Measurements from ENCODE around the gene RUNX2.
"Not testable (repeated sequence)": the region's sequence is repeated elsewhere in the genome, so short reads cannot be mapped to it uniquely, and the experiment has no call there.

The RUNX2 gene

GRCh38 chr6:45327956-45328522, at the start of gene RUNX2:
Gene RUNX2, plus strand, starts transcription at chr6:45328330. Its CDS starts 397 bp downstream, at chr6:45328727.
- H3K9me3 Mint-ChIP-seq: no peaks in the 10 kb centered on the region
- H3K27me3 Mint-ChIP-seq (ENCODE audit: low read depth): no peaks in the 10 kb centered on the region
- peaks cover 3% of the 10 kb centered on the region for H3K36me3 Mint-ChIP-seq (ENCODE audit: low read depth)
- peaks cover 46% of the 10 kb centered on the region for H3K4me1 Mint-ChIP-seq (ENCODE audit: low read depth)
- no peak for DNase-seq (ENCODE audit: low spot score)
- peak within 1 kb of the TSS; percentile 70 for H3K4me3 Mint-ChIP-seq
- peak within 1 kb of the TSS; percentile 67 for H3K27ac Mint-ChIP-seq

DNA sequence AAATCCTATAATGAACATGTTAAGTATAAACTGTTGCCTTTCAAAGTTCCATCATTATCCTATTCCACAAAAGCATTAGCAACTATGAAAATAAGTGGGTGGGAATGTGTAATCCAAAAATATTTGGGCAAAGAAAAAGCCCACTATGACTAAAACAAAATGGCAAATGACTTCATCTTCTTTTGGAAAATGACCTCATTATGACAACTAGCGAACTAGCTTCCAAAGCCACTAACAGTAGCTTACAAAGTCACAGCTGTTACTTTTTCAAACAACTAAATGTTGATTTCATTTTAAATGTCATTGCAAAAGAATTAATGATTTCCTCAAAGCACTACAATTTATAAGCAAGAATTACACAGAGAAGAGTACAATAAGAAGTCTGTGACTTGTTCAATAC, 49.8 kb upstream of the RUNX2 start:
- no peak overlapping the region for H3K4me3 Mint-ChIP-seq
- H3K36me3 Mint-ChIP-seq (ENCODE audit: low read depth): peaks cover 38% of the 10 kb centered on the region
- H3K27me3 Mint-ChIP-seq (ENCODE audit: low read depth): no peaks in the 10 kb centered on the region
- DNase-seq (ENCODE audit: low spot score): no peak
- peaks cover 4% of the 10 kb centered on the region for H3K4me1 Mint-ChIP-seq (ENCODE audit: low read depth)
- H3K9me3 Mint-ChIP-seq: peaks cover 40% of the 10 kb centered on the region
- H3K27ac Mint-ChIP-seq: no peak overlapping the region

- H3K36me3 Mint-ChIP-seq (ENCODE audit: low read depth): peaks cover 36% of the 10 kb centered on the region
Measured at GRCh38 chr6:45286707-45287106, 41.4 kb upstream of the RUNX2 start.

DNA sequence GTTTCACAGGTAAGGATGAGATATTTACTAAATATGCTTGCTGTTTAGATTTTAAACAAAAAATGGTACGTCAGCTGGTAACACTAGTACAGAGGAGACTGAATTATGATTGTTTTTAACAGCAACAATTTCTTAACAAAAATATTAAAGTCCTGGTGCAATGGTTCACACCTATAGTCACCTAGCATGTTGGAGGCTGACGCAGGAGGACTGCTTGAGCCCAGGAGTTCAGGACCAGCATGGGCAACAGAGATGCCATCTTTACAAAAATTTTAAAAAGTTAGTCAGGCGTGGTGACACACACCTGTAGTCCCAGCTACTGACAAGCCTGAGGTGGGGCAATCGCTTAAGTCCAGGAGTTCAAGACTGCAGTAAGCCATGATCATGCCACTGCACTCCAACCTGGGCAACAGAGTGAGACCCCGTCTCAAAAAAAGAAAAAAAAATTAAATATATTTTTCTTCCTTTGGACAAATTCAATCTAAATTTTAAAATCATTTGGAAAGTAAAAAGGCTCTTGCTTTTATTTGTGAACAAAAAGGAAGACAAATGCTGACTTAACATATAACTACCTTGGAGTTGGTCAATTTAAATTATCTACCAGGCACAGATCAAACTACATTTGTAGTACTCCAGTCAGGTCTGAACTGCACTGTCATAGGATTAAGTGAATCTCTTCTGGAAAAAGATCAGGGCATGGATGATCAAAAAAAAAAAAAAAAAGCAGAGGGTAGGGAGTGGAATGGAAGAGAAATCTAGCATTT, 38.2 kb upstream of the RUNX2 start:
- peaks cover 32% of the 10 kb centered on the region for H3K36me3 Mint-ChIP-seq (ENCODE audit: low read depth)
- no peaks in the 10 kb centered on the region for H3K27me3 Mint-ChIP-seq (ENCODE audit: low read depth)
- H3K9me3 Mint-ChIP-seq: peaks cover 34% of the 10 kb centered on the region
- peaks cover 33% of the 10 kb centered on the region for H3K4me1 Mint-ChIP-seq (ENCODE audit: low read depth)
- no peak overlapping the region for H3K27ac Mint-ChIP-seq
- DNase-seq (ENCODE audit: low spot score): no peak
- no peak overlapping the region for H3K4me3 Mint-ChIP-seq

More at GRCh38 chr6:45286707-45287106, 41.4 kb upstream of the RUNX2 start:
- not testable (repeated sequence) for H3K4me1 Mint-ChIP-seq (ENCODE audit: low read depth); H3K27me3 Mint-ChIP-seq (ENCODE audit: low read depth); H3K4me3 Mint-ChIP-seq; DNase-seq (ENCODE audit: low spot score); H3K27ac Mint-ChIP-seq
- H3K9me3 Mint-ChIP-seq: peaks cover 35% of the 10 kb centered on the region

- Mint-ChIP-seq H3K4me3 (peak overlapping the region; percentile 71), H3K36me3 (ENCODE audit: low read depth) (peaks cover 25% of the 10 kb centered on the region), H3K27ac (peak overlapping the region; percentile 79), H3K4me1 (ENCODE audit: low read depth) (peaks cover 43% of the 10 kb centered on the region), H3K27me3 (ENCODE audit: low read depth) (no peaks in the 10 kb centered on the region), H3K9me3 (peaks cover 35% of the 10 kb centered on the region)
- DNase-seq (ENCODE audit: low spot score): no peak
Measured at GRCh38 chr6:45293306-45293705, 34.8 kb upstream of the RUNX2 start.

DNA sequence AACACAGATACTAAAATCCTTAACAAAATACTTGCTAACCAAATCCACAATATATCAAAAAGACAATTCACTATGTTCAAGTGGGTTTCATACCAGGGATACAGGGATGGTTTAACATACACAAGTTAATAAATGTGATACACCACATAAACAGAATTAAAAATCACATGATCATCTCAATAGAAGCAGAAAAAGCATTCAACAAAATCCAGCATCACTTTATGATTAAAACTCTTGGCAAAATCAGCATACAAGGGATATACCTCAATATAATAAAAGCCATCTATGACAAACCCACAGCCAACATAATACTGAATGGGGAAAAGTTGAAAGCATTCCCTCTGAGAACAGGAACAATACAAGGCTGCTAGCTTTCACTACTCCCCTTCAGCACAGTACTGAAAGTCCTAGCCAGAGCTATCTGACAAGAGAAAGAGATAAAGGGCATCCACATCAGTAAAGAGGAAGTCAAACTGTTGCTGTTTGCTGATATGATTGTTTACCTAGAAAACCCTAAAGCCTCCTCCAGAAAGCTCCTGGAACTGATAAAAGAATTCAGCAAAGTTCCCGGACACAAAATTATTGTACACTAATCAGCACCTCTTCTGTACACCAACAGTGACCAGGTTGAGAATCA, 33.9 kb upstream of the RUNX2 start:
- peak; percentile 13 for DNase-seq (ENCODE audit: low spot score)
- peak overlapping the region; percentile 79 for H3K27ac Mint-ChIP-seq

DNA sequence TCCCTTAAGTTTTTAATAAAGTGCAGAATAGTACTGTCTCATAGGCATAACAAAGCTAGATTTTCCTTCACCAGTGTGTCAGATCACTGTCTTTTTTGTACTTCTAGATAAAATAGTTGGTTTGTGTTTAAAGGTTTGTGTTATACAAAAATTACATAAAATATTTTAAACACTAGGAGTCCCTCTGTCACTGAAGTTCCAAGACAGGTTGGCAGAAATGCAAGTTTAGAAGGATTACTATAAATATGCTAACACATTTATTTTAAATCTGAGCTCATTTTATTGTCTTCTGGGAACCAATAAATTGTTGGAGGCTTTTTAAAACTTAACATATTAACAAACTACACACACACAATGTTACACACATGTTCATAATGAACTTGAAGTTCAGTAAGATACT, 30.8 kb upstream of the RUNX2 start:
- Mint-ChIP-seq H3K36me3 (ENCODE audit: low read depth) (peaks cover 17% of the 10 kb centered on the region), H3K27me3 (ENCODE audit: low read depth) (no peaks in the 10 kb centered on the region), H3K4me3 (no peak overlapping the region), H3K27ac (no peak overlapping the region), H3K4me1 (ENCODE audit: low read depth) (peaks cover 48% of the 10 kb centered on the region), H3K9me3 (peaks cover 21% of the 10 kb centered on the region)
- DNase-seq (ENCODE audit: low spot score): no peak

More for the DNA sequence above, 33.9 kb upstream of the RUNX2 start:
- H3K4me1 Mint-ChIP-seq (ENCODE audit: low read depth): peaks cover 43% of the 10 kb centered on the region
- H3K9me3 Mint-ChIP-seq: peaks cover 35% of the 10 kb centered on the region
- not testable (repeated sequence) for H3K27me3 Mint-ChIP-seq (ENCODE audit: low read depth)
- H3K36me3 Mint-ChIP-seq (ENCODE audit: low read depth): peaks cover 27% of the 10 kb centered on the region
- peak overlapping the region; percentile 71 for H3K4me3 Mint-ChIP-seq

DNA sequence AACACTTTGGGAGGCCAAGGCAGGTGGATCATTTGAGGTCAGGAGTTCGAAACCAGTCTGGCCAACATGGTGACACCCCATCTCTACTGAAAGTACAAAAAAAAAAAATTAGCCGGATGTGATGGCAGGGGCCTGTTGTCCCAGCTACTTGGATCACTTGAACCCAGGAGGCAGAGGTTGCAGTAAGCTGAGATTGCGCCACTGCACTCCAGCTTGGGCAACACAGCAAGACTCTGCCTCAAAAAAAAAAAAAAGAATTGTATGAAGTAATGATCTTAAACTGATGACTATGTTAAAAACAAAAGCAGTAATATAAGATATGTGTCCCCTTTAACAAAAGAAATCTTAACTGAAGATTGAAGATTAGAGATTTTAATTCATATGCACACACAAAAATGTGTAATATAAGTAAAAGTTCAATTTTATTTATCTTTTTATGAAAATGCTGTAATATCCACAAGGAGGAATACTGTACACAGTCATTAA, 29.0 kb upstream of the RUNX2 start:
- no peak for DNase-seq (ENCODE audit: low spot score)
- no peak overlapping the region for H3K4me3 Mint-ChIP-seq
- no peaks in the 10 kb centered on the region for H3K27me3 Mint-ChIP-seq (ENCODE audit: low read depth)
- H3K4me1 Mint-ChIP-seq (ENCODE audit: low read depth): peaks cover 37% of the 10 kb centered on the region
- H3K36me3 Mint-ChIP-seq (ENCODE audit: low read depth): peaks cover 18% of the 10 kb centered on the region
- no peak overlapping the region for H3K27ac Mint-ChIP-seq
- peaks cover 20% of the 10 kb centered on the region for H3K9me3 Mint-ChIP-seq

GRCh38 chr6:45300736-45301135, 27.4 kb upstream of the RUNX2 start:
- H3K9me3 Mint-ChIP-seq: peaks cover 17% of the 10 kb centered on the region
- peaks cover 25% of the 10 kb centered on the region for H3K4me1 Mint-ChIP-seq (ENCODE audit: low read depth)
- peaks cover 22% of the 10 kb centered on the region for H3K36me3 Mint-ChIP-seq (ENCODE audit: low read depth)
- DNase-seq (ENCODE audit: low spot score): no peak
- H3K27me3 Mint-ChIP-seq (ENCODE audit: low read depth): no peaks in the 10 kb centered on the region
- H3K27ac Mint-ChIP-seq: no peak overlapping the region
- no peak overlapping the region for H3K4me3 Mint-ChIP-seq

DNA sequence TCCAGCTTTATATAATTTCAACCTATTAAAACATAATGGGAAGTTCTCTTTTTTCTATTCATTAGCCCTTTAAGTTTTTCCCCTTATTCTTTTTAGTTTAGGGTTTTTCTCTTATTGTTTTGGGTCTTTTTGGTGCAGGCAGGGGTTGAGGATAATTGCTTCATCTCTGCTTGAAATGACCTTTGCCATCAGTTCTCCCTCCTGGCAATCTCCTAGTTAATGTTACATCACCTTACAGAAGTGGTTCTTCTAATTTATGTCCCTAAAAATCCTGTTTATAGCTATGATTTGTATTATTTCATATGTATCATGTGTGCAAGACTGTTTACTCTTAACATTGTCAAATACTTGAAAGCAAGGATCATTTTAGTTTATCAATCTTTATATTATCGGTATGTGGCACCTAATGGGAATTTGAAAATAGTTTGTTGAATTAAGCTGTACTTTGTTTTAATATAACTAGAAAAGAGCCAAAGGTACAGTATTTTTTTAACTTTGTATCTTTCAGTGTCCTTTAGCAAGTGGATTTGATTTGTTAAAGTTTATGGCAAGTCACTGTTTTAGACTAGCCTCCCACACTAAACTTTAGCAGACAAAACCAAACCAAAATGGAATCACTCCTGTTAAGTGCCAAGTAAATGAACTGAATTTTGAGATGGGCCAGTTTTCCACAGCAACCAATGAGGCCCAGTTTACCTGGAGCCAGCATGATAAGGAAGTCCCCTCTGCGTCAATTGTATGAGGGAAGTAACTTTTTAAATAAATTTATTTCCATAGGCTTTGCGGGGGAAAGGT, 26.6 kb upstream of the RUNX2 start:
- Mint-ChIP-seq H3K27ac (no peak overlapping the region), H3K4me3 (no peak overlapping the region), H3K27me3 (ENCODE audit: low read depth) (no peaks in the 10 kb centered on the region), H3K4me1 (ENCODE audit: low read depth) (peaks cover 25% of the 10 kb centered on the region), H3K9me3 (peaks cover 25% of the 10 kb centered on the region), H3K36me3 (ENCODE audit: low read depth) (peaks cover 30% of the 10 kb centered on the region)
- DNase-seq (ENCODE audit: low spot score): no peak

GRCh38 chr6:45302832-45303231, 25.3 kb upstream of the RUNX2 start:
- H3K4me3 Mint-ChIP-seq: no peak overlapping the region
- H3K9me3 Mint-ChIP-seq: peaks cover 31% of the 10 kb centered on the region
- H3K4me1 Mint-ChIP-seq (ENCODE audit: low read depth): peaks cover 22% of the 10 kb centered on the region
- DNase-seq (ENCODE audit: low spot score): no peak
- peak overlapping the region; percentile 21 for H3K27ac Mint-ChIP-seq
- no peaks in the 10 kb centered on the region for H3K27me3 Mint-ChIP-seq (ENCODE audit: low read depth)
- peaks cover 35% of the 10 kb centered on the region for H3K36me3 Mint-ChIP-seq (ENCODE audit: low read depth)

- Mint-ChIP-seq H3K27me3 (ENCODE audit: low read depth) (no peaks in the 10 kb centered on the region), H3K36me3 (ENCODE audit: low read depth) (peaks cover 45% of the 10 kb centered on the region), H3K27ac (no peak overlapping the region), H3K4me1 (ENCODE audit: low read depth) (peaks cover 33% of the 10 kb centered on the region), H3K4me3 (no peak overlapping the region), H3K9me3 (peaks cover 50% of the 10 kb centered on the region)
- no peak for DNase-seq (ENCODE audit: low spot score)
Measured at GRCh38 chr6:45305546-45305945, 22.6 kb upstream of the RUNX2 start.

DNA sequence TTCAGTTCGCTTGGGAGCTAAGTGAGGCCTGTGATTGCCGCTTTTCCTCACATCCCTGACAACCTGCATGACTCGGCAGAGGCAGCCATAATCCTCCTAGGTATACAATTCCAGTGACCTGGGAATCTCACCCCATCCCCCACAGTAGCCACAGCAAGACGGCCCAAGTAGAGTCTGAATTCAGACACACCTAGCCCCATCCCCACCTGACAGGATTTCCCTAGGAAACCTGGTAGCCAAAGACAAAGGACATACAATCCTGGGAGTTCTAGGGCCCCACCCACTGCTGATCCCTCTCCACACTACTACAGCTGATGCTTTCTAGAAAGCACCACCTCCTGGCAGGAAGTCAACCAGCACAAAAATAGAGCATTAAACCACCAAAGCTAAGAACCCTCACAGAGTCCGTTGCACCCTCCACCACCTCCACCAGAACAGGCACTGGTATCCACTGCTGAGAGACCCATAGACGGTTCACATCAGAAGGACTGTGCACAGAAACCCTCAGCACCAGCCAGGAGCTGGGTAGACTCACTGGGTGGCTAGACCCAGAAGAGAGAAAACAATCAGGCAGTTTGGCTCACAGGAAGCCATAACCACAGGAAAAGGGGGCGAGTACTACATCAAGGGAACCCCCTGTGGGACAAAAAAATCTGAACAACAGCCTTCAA, 17.9 kb upstream of the RUNX2 start:
- H3K9me3 Mint-ChIP-seq: peaks cover 78% of the 10 kb centered on the region
- peak overlapping the region; percentile 65 for H3K4me3 Mint-ChIP-seq
- H3K27me3 Mint-ChIP-seq (ENCODE audit: low read depth): no peaks in the 10 kb centered on the region
- peak overlapping the region; percentile 80 for H3K27ac Mint-ChIP-seq
- peaks cover 44% of the 10 kb centered on the region for H3K4me1 Mint-ChIP-seq (ENCODE audit: low read depth)
- DNase-seq (ENCODE audit: low spot score): peak; percentile 20
- peaks cover 63% of the 10 kb centered on the region for H3K36me3 Mint-ChIP-seq (ENCODE audit: low read depth)
